Muscle of leg (tissue), 11 donors: ENCODE measurements around the gene MAD1L1. TPM values are rescaled to one million over a fixed set of nuclear protein-coding genes. Genes with fewer than 3 reads are reported as not detected.

Experiments
- DNase-seq: peaks from one replicate; pipeline ENCODE4 v3.0.0; 2013
- H3K27ac ChIP-seq: one replicate; pipeline ENCODE4 v1.5.1; 2013; ENCODE audit warnings: mild to moderate bottlenecking, low read length, control low read depth
- H3K27me3 ChIP-seq: one replicate; pipeline ENCODE4 v1.6.1; 2013; ENCODE audit warnings: low read length; ENCODE audit not compliant: control insufficient read depth, insufficient read depth
- H3K36me3 ChIP-seq: one replicate; pipeline ENCODE4 v1.6.1; 2013; ENCODE audit warnings: low read length; ENCODE audit not compliant: control insufficient read depth, insufficient read depth
- H3K4me1 ChIP-seq: one replicate; pipeline ENCODE4 v1.6.1; 2013; ENCODE audit warnings: low read length; ENCODE audit not compliant: control insufficient read depth, insufficient read depth
- H3K4me3 ChIP-seq: one replicate; pipeline ENCODE4 v1.5.1; 2013; ENCODE audit warnings: low read length, control low read depth
- H3K9me3 ChIP-seq: replicated peaks from 2 replicates; pipeline ENCODE4 v1.6.1; 2013; ENCODE audit warnings: low read depth, low read length; ENCODE audit not compliant: control insufficient read depth
- WGBS: methylation state at CpG from one replicate; pipeline ENCODE4 v1.1.5; 2013; ENCODE audit warnings: missing lambda C conversion rate; ENCODE audit not compliant: insufficient coverage; 5-methylcytosine and 5-hydroxymethylcytosine counted together
- polyA plus RNA-seq, 8 donors: library from polyadenylated mRNA; unstranded; fragments of 120-200 nt; gene quantifications; one replicate each; pipeline versions ENCODE4 v1.2.1 to v1.2.3, GENCODE V29; 2013; ENCODE audit warnings: inconsistent platforms in 1 of 8, low replicate concordance in 1 of 8; ENCODE audit not compliant: insufficient read length in 8 of 8, insufficient read depth in 1 of 8
- total RNA-seq: library from RNA; stranded (reverse); fragments of 120-200 nt; gene quantifications from one replicate; pipeline ENCODE4 v1.2.4, GENCODE V29; 2013

MAD1L1 gene
- total and polyA plus RNA-seq, 9 donors, result 19.1 to 38.7 (median 21.8) TPM

- DNase-seq, result no peak
- Histone ChIP-seq H3K4me3 (no peak overlapping the region), H3K9me3 (no peaks in the 10 kb centered on the region), H3K36me3 (peaks cover 23% of the 10 kb centered on the region), H3K4me1 (peaks cover 16% of the 10 kb centered on the region), H3K27ac (no peak overlapping the region), H3K27me3 (no peaks in the 10 kb centered on the region)
- 90% methylated on average over 33 of the region's 39 CpGs for WGBS
These were observed 340.5 kb downstream of the MAD1L1 start for GRCh38 chr7:1892011-1892965.

- Histone ChIP-seq H3K27ac (no peak overlapping the region), H3K27me3 (no peaks in the 10 kb centered on the region), H3K4me1 (peaks cover 16% of the 10 kb centered on the region), H3K4me3 (no peak overlapping the region), H3K36me3 (peaks cover 21% of the 10 kb centered on the region), H3K9me3 (no peaks in the 10 kb centered on the region)
- WGBS, result 88% methylated on average over 13 of the region's 26 CpGs
- DNase-seq, result no peak
These were observed 342.2 kb downstream of the MAD1L1 start for GRCh38 chr7:1890289-1891235.

- Histone ChIP-seq H3K4me3 (no peak overlapping the region), H3K36me3 (peaks cover 21% of the 10 kb centered on the region)
- WGBS, result 83% methylated on average over 10 of the region's 12 CpGs
These were observed 343.1 kb downstream of the MAD1L1 start for GRCh38 chr7:1889556-1890181.

GRCh38 chr7:1889091-1889490 lies 343.7 kb downstream of the MAD1L1 start:
- no peak overlapping the region for H3K4me3 ChIP-seq
- no peaks in the 10 kb centered on the region for H3K9me3 ChIP-seq
- H3K36me3 ChIP-seq, result peaks cover 16% of the 10 kb centered on the region
- no peak for DNase-seq
- no peaks in the 10 kb centered on the region for H3K27me3 ChIP-seq
- no peak overlapping the region for H3K27ac ChIP-seq
- peaks cover 12% of the 10 kb centered on the region for H3K4me1 ChIP-seq
- whole genome bisulfite sequencing, result 91% methylated on average over 11 of the region's 11 CpGs

More at GRCh38 chr7:1889556-1890181, 343.1 kb downstream of the MAD1L1 start:
- H3K27ac ChIP-seq, result no peak overlapping the region
- DNase-seq, result no peak
- no peaks in the 10 kb centered on the region for H3K9me3 ChIP-seq
- no peaks in the 10 kb centered on the region for H3K27me3 ChIP-seq
- H3K4me1 ChIP-seq, result peaks cover 16% of the 10 kb centered on the region

GRCh38 chr7:1888425-1888824 lies 344.3 kb downstream of the MAD1L1 start:
- H3K36me3 ChIP-seq, result peaks cover 15% of the 10 kb centered on the region
- no peaks in the 10 kb centered on the region for H3K27me3 ChIP-seq
- DNase-seq, result no peak
- peaks cover 6% of the 10 kb centered on the region for H3K4me1 ChIP-seq
- WGBS, result 85% methylated on average over 12 of the region's 12 CpGs
- no peak overlapping the region for H3K4me3 ChIP-seq
- H3K9me3 ChIP-seq, result no peaks in the 10 kb centered on the region
- H3K27ac ChIP-seq, result no peak overlapping the region

GRCh38 chr7:1887251-1887650 lies 345.5 kb downstream of the MAD1L1 start:
- H3K9me3 ChIP-seq, result no peaks in the 10 kb centered on the region
- WGBS, result 97% methylated on average over 9 of the region's 10 CpGs
- H3K27ac ChIP-seq, result no peak overlapping the region
- no peaks in the 10 kb centered on the region for H3K4me1 ChIP-seq
- H3K36me3 ChIP-seq, result peaks cover 15% of the 10 kb centered on the region
- H3K27me3 ChIP-seq, result no peaks in the 10 kb centered on the region
- no peak overlapping the region for H3K4me3 ChIP-seq
- no peak for DNase-seq

- DNase-seq, result no peak
- WGBS, result 92% methylated on average over 17 of the region's 19 CpGs
- Histone ChIP-seq H3K36me3 (peaks cover 15% of the 10 kb centered on the region), H3K4me1 (no peaks in the 10 kb centered on the region), H3K27me3 (no peaks in the 10 kb centered on the region), H3K27ac (no peak overlapping the region), H3K4me3 (no peak overlapping the region), H3K9me3 (no peaks in the 10 kb centered on the region)
These were observed 346.2 kb downstream of the MAD1L1 start for GRCh38 chr7:1886361-1887064.

GRCh38 chr7:1885465-1886226 lies 347.1 kb downstream of the MAD1L1 start:
- no peak overlapping the region for H3K27ac ChIP-seq
- no peaks in the 10 kb centered on the region for H3K9me3 ChIP-seq
- H3K27me3 ChIP-seq, result no peaks in the 10 kb centered on the region
- no peak for DNase-seq
- H3K4me1 ChIP-seq, result no peaks in the 10 kb centered on the region
- no peak overlapping the region for H3K4me3 ChIP-seq
- 83% methylated on average over 24 of the region's 28 CpGs for WGBS
- peaks cover 18% of the 10 kb centered on the region for H3K36me3 ChIP-seq
